Kidney epithelial cell (primary cell): ENCODE data around the gene CLSTN3. TPM values are rescaled to one million over a fixed set of nuclear protein-coding genes. Genes with fewer than 3 reads are reported as not detected.

ENCODE experiments used
- DNase-seq: peaks from one replicate; pipeline ENCODE4 v3.0.0-alpha.2; 2010; ENCODE audit warnings: low read depth
- H3K27me3 ChIP-seq: 2 replicates; pipeline ENCODE4 v1.6.0; 2011; ENCODE audit warnings: low read length; ENCODE audit not compliant: control insufficient read depth, insufficient read depth
- H3K36me3 ChIP-seq: 2 replicates; pipeline ENCODE4 v1.5.1; 2011; ENCODE audit warnings: low read length; ENCODE audit not compliant: control insufficient read depth, insufficient read depth
- H3K4me3 ChIP-seq: 2 replicates; pipeline ENCODE4 v1.5.1; 2011; ENCODE audit warnings: low read depth, mild to moderate bottlenecking, control low read depth, low read length
- CTCF ChIP-seq: IDR thresholded peaks from 2 replicates; pipeline ENCODE4 v1.5.1; 2011; ENCODE audit warnings: mild to moderate bottlenecking, moderate library complexity, low read length, control low read depth, inconsistent platforms; ENCODE audit not compliant: insufficient read depth, poor library complexity, severe bottlenecking
- total RNA-seq: library from RNA; depleted of rRNA; stranded (reverse); fragments of >200 nt; gene quantifications from 2 replicates; pipeline ENCODE4 v1.2.3, GENCODE V29; 2015

Gene CLSTN3
- 61.3 and 85.6 TPM in 2 replicates for total RNA-seq

GRCh38 chr12:7129872-7130691 is at the start of gene CLSTN3:
CLSTN3 (plus strand) TSS chr12:7130371; CDS start chr12:7130649, 278 bp downstream.
- H3K27me3 ChIP-seq = no peaks in the 10 kb centered on the region
- no peaks in the 10 kb centered on the region for H3K36me3 ChIP-seq
- H3K4me3 ChIP-seq = peak within 1 kb of the TSS; percentile 71
- DNase-seq = no peak
- TF ChIP-seq CTCF = no peak

- H3K36me3 ChIP-seq = no peaks in the 10 kb centered on the region
- no peaks in the 10 kb centered on the region for H3K27me3 ChIP-seq
- no peak for DNase-seq
- no peak for TF ChIP-seq CTCF
- H3K4me3 ChIP-seq = no peak overlapping the region
These were observed 49.1 kb upstream of the CLSTN3 start for GRCh38 chr12:7081037-7081436.

GRCh38 chr12:7083125-7083524 is 47.0 kb upstream of the CLSTN3 start:
- no peak overlapping the region for H3K4me3 ChIP-seq
- no peak for TF ChIP-seq CTCF
- DNase-seq = no peak
- no peaks in the 10 kb centered on the region for H3K27me3 ChIP-seq
- no peaks in the 10 kb centered on the region for H3K36me3 ChIP-seq

- no peak overlapping the region for H3K4me3 ChIP-seq
- peaks cover 8% of the 10 kb centered on the region for H3K27me3 ChIP-seq
- no peaks in the 10 kb centered on the region for H3K36me3 ChIP-seq
- no peak for DNase-seq
- no peak for TF ChIP-seq CTCF
These were observed 40.8 kb upstream of the CLSTN3 start for GRCh38 chr12:7089196-7089871.

- TF ChIP-seq CTCF = no peak
These were observed 39.8 kb upstream of the CLSTN3 start for GRCh38 chr12:7090222-7090998.

More at GRCh38 chr12:7090222-7090998, 39.8 kb upstream of the CLSTN3 start:
- Histone ChIP-seq H3K36me3 (no peaks in the 10 kb centered on the region), H3K27me3 (peaks cover 8% of the 10 kb centered on the region), H3K4me3 (no peak overlapping the region)
- DNase-seq = no peak
